ENCODE measurements around the gene SUDS3. TPM values are rescaled to one million over a fixed set of nuclear protein-coding genes. Genes with fewer than 3 reads are reported as not detected.
A peak's percentile ranks its signal among the peaks of the same experiment; 100 is the strongest.

The SUDS3 gene
- total RNA-seq, 6 experiments from 2014 or later: 9.7 to 15.9 (median 13.6) TPM

DNA sequence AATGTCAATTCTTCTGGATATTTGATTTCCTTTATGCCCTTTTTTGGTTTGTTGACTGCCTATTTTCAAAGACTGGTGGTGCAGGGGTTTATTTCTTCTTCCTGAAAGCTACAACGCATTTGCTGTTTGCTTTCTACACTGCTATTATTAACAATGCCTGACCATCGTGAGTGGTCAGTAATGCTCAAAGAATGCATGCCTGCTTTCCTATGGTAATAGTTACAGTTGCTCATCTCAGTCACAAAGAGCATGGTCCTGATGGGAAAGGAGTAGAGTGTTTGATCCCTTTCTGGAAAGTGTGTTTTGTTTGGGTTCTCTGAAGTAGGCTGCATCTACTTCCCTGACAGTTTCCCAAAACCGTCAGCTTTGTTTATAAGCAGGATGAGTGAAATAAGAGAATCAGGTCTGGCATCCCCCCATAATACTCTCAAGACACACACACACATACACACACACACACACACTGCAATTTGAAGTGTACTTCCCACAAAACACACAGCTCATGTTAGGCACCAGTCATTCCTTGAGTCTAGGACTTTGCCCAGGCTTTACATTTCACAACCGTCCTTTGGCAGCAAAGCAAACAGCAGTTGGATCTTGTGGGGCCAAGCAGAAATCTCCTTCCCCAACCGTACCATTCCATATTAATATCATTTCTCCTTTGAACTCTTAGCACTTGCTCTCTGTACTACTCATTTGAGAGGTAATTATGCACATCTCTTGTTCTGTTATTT, 56.6 kb downstream of the SUDS3 start:
- peak in 3 of 4 donors; percentile 24 to 51 (median 26) for ATAC-seq
- Histone ChIP-seq H3K27me3 (no peaks in the 10 kb centered on the region), H3K4me3 (no peak overlapping the region), H3K4me1 (no peaks in the 10 kb centered on the region), H3K36me3 (no peaks in the 10 kb centered on the region), H3K9me3 (no peaks in the 10 kb centered on the region), H3K27ac (no peak overlapping the region)
- DNase-seq: no peak
- intact Hi-C loops (cut with DNase I): no loop called here
- TF ChIP-seq, protein P1, sequence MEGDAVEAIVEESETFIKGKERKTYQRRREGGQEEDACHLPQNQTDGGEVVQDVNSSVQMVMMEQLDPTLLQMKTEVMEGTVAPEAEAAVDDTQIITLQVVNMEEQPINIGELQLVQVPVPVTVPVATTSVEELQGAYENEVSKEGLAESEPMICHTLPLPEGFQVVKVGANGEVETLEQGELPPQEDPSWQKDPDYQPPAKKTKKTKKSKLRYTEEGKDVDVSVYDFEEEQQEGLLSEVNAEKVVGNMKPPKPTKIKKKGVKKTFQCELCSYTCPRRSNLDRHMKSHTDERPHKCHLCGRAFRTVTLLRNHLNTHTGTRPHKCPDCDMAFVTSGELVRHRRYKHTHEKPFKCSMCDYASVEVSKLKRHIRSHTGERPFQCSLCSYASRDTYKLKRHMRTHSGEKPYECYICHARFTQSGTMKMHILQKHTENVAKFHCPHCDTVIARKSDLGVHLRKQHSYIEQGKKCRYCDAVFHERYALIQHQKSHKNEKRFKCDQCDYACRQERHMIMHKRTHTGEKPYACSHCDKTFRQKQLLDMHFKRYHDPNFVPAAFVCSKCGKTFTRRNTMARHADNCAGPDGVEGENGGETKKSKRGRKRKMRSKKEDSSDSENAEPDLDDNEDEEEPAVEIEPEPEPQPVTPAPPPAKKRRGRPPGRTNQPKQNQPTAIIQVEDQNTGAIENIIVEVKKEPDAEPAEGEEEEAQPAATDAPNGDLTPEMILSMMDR (IDR thresholded peaks at IDR 0.05): no peak
- no peak for TF ChIP-seq POLR2A (IDR thresholded peaks at IDR 0.05)
- WGBS (ENCODE audit: insufficient coverage, low coverage, low lambda C conversion rate, missing lambda C conversion rate): 48% methylated on average over 4 of the region's 5 CpGs

DNA sequence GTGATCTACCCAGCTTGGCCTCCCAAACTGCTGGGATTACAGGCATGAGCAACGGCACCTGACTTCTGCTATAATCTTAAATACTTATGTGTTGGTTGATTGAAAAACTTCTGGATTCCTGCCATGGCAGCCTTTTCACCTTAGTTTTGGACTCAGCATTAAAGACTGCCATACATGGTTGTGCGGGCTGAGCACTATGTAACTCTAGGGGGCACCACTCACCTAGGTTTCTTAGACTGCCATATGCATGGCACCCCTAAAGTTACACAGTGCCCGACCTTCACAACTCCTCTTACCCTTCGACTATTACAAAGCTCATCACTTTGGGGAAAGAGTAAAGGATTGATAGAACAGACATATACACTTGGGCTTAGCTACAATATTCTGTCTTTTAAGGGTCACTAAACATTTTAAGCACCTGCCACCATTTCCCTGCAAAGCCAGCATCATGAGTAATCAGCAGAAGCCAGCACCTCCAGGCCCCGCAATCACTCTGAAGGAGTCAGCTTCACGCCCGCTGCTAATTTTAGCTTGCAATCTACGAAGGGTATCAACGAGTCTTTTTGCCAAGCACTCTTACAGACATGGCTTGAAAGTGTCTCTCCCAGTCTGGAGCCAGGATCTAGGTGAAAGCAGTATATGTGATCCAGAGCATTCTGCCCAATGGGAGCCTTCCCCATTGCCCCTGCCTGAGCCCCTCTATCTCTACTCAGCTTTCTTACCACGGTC, 59.8 kb downstream of the SUDS3 start:
- 49% methylated on average over 6 of the region's 10 CpGs for WGBS (ENCODE audit: insufficient coverage, low coverage, low lambda C conversion rate, missing lambda C conversion rate)
- Histone ChIP-seq H3K4me1 (no peaks in the 10 kb centered on the region), H3K27ac (no peak overlapping the region), H3K9me3 (no peaks in the 10 kb centered on the region), H3K36me3 (no peaks in the 10 kb centered on the region), H3K27me3 (no peaks in the 10 kb centered on the region), H3K4me3 (no peak overlapping the region)
- ATAC-seq (peak; percentile 33 to 57 (median 40)), DNase-seq (no peak)
- intact Hi-C loops (cut with DNase I): no loop called here
- TF ChIP-seq, protein P1 (IDR thresholded peaks at IDR 0.05): peak in 3 of 4 donors; percentile 18 to 35 (median 29)
- TF ChIP-seq POLR2A (IDR thresholded peaks at IDR 0.05): no peak

DNA sequence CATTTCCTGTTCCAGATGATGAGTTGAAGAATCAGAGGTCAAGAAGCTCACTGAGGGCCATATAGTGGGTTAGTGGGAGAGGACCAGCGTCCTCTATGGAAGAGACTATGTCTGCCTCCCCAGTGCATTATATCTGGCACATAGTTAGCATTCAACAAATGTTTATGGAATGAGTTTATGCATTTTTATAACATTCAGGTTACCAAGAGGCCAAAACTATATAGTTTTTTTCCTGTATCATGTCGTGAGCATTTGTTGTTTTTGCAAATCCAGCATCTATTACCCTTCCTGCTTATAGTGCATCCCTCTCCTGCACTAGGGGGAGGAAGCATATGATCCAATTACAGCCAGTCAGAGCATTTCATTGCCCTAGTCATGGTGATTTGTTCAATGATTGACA, 60.6 kb downstream of the SUDS3 start:
- DNase-seq: no peak
- TF ChIP-seq, protein P1 (IDR thresholded peaks at IDR 0.05): no peak
- no peak for TF ChIP-seq POLR2A (IDR thresholded peaks at IDR 0.05)
- H3K36me3 ChIP-seq: no peaks in the 10 kb centered on the region
- ATAC-seq: no peak
- no peaks in the 10 kb centered on the region for H3K4me1 ChIP-seq
- WGBS (ENCODE audit: insufficient coverage, low coverage, low lambda C conversion rate, missing lambda C conversion rate): 14% methylated on average over 2 of the region's 2 CpGs
- no peak overlapping the region for H3K4me3 ChIP-seq
- no peaks in the 10 kb centered on the region for H3K27me3 ChIP-seq
- no peaks in the 10 kb centered on the region for H3K9me3 ChIP-seq
- no peak overlapping the region for H3K27ac ChIP-seq
- intact Hi-C loops (cut with DNase I): no loop called here

DNA sequence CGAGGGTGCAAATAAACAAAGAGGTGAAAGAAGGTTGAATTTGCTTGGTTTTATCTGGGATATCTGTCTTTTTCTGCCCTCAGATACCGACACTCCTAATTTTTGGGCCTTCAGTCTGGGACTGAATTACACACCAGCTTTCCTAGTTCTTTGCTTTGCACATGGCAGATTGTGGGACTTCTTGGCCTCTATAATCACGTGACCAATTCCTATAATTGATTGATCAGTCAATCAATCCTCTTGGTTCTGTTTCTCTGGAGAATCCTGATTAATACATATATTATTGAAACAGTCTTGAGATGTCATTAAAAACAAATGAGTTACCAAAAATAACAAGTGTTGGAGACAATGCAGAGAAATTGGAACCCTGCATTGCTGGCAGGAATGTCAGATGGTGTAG, 62.7 kb downstream of the SUDS3 start:
- WGBS (ENCODE audit: insufficient coverage, low coverage, low lambda C conversion rate, missing lambda C conversion rate): 64% methylated on average over 3 of the region's 3 CpGs
- H3K4me1 ChIP-seq: no peaks in the 10 kb centered on the region
- intact Hi-C loops (cut with DNase I): no loop called here

More for the DNA sequence above, 62.7 kb downstream of the SUDS3 start:
- Histone ChIP-seq H3K4me3 (no peak overlapping the region), H3K27ac (no peak overlapping the region), H3K9me3 (no peaks in the 10 kb centered on the region), H3K27me3 (no peaks in the 10 kb centered on the region), H3K36me3 (no peaks in the 10 kb centered on the region)
- DNase-seq (no peak), ATAC-seq (no peak)
- no peak for TF ChIP-seq POLR2A (IDR thresholded peaks at IDR 0.05)
- TF ChIP-seq, protein P1 (IDR thresholded peaks at IDR 0.05): no peak

All from right lobe of liver (tissue), 6 donors.